Stimulated activated CD8-positive, alpha-beta memory T cell treated with anti-CD3 and anti-CD28 coated beads, Interleukin-12 subunit alpha, Interleukin-12 subunit beta, amount 100 ng/mL, for 24 hours (primary cell): ENCODE data around the gene IRX6.

Experiments
- DNase-seq: peaks from one replicate; pipeline ENCODE4 v3.0.0-alpha.2; 2020; ENCODE audit errors: extremely low read depth

Gene IRX6

DNA sequence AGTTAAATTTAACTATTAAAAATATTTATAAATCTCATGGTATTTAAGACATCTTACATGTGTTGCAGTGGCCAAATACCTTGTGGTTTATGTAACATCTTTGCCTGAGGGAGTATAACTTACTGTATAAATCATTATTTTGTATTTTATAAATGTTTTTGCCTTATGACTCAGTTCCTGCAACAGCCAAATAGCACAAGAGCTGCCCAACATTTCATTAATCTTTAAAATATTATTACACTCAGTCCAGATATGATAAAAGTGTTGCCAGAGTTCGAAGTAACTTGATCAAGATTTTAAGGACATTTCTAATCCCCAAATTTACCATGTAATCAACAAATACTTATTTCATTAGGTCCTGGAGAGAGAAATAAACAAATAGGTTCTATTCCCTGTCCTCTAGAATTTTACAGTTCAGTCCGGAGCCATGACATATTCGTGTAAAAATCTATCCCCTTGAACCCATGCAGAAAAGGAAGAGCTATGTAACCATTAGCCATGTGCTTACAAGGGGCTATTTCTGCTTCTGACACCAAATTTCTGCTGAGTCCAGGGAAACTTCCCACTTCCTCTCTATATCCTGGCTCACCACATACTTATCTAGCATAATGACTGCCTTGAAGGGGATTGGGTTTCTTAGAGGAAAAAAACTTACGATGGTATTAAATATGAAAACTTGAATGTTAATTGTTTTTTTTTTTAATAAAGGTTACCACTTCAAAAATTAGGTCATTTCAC lies 44.0 kb downstream of the IRX6 start:
- DNase-seq = no peak

DNA sequence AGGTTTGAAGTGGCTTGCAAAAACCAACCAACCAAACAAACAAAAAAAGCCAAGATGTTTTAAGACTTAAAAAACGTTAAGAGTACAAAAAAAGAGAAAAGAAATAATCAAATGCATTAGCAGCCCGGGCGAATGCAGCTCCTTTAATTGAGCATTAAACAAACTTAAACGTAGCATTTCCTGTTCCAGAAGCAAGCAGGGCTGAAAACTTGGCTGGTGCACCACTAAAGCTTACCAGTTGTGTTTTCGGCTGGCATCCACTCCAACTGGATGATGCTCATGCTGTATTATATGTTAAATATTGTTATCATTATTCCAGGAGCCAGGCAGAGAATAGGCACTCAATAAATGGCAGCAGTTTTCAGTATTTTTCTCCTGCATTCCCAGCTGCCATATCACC lies 45.1 kb downstream of the IRX6 start:
- no peak for DNase-seq

GRCh38 chr16:55370762-55371482 lies 46.9 kb downstream of the IRX6 start:
- DNase-seq = no peak

DNA sequence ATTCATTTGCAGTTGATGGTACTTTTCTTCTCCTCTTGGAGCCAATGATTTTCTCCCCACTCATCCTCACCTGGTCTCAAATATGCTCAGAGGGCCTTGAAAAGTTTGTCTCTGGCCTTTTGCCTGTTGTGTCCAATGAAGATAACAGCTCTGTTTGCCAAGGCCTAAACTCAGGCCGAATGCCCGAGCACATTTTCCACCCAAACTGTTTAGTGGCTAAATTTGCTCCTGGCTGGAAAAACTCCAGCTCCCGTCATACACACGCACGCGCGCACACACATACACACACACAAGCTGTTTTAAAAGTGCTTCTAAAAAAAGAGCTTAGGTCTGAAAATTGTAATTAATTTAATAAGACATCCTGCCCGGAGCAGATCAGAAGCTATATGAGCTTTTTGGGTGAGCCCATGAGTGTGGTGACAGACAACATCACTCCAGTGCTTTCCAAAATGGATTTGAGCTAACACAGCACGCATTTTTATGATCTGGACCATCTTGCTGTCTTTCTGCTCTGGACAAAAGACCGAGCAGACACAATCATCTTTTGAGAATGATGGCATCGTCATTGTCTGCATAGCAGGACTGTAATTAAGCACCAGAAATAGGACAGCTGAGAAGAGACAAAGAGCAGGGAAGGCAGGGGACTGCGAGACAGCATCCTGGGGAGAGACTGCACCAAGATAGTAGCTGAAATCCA lies 48.9 kb downstream of the IRX6 start:
- no peak for DNase-seq

DNA sequence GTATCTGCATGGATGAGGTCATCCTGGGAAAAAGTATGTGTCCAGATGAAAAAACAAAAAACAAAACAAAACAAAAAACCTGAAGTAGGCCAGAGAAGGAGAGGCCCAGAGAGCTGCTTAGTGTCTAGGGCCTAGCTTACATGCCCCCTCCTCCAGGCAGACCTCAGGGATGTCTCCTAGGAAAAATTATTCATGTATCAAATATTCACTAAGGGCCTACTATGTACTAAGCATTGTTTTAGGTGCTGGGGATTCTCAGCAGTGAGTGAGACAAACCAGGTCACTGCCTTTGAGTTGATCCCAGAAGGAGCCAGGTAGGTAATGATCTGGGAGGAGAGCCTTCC lies 49.5 kb downstream of the IRX6 start:
- no peak for DNase-seq

DNA sequence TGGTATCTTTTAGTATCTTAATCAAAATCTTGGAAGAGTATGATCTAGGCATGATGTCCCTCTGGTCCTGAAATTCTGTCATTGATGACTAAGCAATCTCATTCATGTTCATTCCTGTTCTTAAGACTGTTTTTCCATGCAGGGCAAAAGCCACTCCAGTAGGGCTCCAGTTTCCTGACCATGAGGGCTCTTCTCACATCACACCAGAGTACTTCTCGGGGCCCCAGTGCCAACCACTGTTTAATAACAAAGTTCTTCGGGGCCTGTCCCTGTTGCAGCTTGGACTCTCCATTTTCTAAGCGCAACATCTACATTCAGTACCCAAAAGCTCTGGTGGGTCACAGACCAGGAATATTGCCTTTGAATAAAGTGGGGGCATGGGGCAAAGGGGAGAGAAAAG lies 52.0 kb downstream of the IRX6 start:
- DNase-seq = no peak

- no peak for DNase-seq
These were observed 52.7 kb downstream of the IRX6 start for GRCh38 chr16:55376567-55377167.

DNA sequence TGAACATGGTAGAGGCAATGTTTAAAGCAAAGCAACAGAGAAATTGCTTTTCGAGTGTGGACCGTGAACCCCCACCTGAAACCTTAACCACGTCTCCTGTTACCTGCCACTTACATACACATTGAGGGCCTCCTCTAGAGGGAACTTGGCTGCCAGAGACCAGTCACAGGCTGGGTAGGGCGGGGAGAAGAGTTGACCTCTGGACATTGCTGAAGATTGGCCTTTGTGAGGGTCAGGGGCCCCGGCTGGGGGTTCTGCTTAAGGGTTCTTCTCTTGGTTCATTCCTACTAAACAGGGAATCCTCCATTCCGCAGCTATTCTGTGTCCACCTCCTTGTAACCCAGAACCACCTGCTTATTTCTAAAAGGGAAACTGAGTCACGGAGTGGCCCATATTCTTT lies 53.8 kb downstream of the IRX6 start:
- DNase-seq = no peak

GRCh38 chr16:55378616-55379015 lies 54.6 kb downstream of the IRX6 start:
- DNase-seq = no peak

DNA sequence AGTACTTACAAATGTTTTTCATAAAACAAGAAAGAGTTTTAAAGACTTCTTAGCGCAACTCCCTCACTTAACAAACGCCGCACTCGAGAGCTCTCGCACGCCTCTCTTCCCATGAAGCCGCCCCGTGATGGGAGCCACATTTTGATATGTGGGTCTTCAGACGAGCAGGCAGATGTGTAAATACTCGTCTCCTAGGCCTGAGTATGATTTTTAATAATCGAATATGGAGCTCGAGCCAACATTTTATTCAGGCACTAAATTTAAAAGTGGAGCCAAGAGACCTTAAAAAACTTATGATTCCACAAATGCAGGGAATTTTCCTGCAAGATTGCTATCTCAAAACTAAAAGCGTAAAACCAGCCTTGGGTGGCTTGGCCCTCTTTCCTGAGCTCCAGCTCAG lies 55.4 kb downstream of the IRX6 start:
- no peak for DNase-seq

- DNase-seq = no peak
These were observed 55.9 kb downstream of the IRX6 start for GRCh38 chr16:55379876-55380390.
